Spleen (tissue), 3 donors: ENCODE results near the gene SORD.

Experiments used
- POLR2A ChIP-seq, 3 donors: fragments of 450-650 bp; IDR thresholded peaks; one replicate each; pipeline ENCODE4 v1.5.1; 2017; ENCODE audit warnings: antibody characterized with exemption in 3 of 3, mild to moderate bottlenecking in 1 of 3
- POLR2AphosphoS5 ChIP-seq, 3 donors: sonication (generic); formaldehyde crosslinking; IDR thresholded peaks; one replicate each; pipeline ENCODE4 v1.5.1; 2017; ENCODE audit warnings: antibody characterized with exemption in 3 of 3

- no peak for TF ChIP-seq POLR2A (IDR thresholded peaks at IDR 0.05)
- no peak for TF ChIP-seq POLR2AphosphoS5 (IDR thresholded peaks at IDR 0.05)
Observed at GRCh38 chr15:45120081-45120972, 97.3 kb downstream of the SORD start.
